Calu3 (cell line): ENCODE results near the gene KPNA4. TPM values are rescaled to one million over a fixed set of nuclear protein-coding genes. Genes with fewer than 3 reads are reported as not detected.

ENCODE experiments used
- BruUV-seq: library from RNA; stranded (reverse); fragments of 400-500 nt; replicated peaks from 2 replicates; lab custom pipeline; 2021; lab: Mats Ljungman, UMichigan
- CTCF ChIA-PET: fragments of 300-600 bp; sonication (Branson Sonifier 250); formaldehyde crosslinking; loops from one replicate; lab custom pipeline; 2022; ENCODE audit warnings: antibody characterized with exemption; lab: Charles Lee
- DNase-seq: peaks from one replicate; pipeline ENCODE4 v3.0.0; 2022
- H3K27ac Mint-ChIP-seq: one replicate; pipeline ENCODE4 v1.8.0; 2022; ENCODE audit warnings: mixed read lengths; ENCODE audit not compliant: unreplicated experiment
- H3K27me3 Mint-ChIP-seq: one replicate; pipeline ENCODE4 v1.8.0; 2022; ENCODE audit warnings: mixed read lengths; ENCODE audit not compliant: unreplicated experiment
- H3K36me3 Mint-ChIP-seq: one replicate; pipeline ENCODE4 v1.8.0; 2022; ENCODE audit warnings: mild to moderate bottlenecking, moderate library complexity, mixed read lengths; ENCODE audit not compliant: insufficient read depth, unreplicated experiment
- H3K4me1 Mint-ChIP-seq: one replicate; pipeline ENCODE4 v1.8.0; 2022; ENCODE audit warnings: mild to moderate bottlenecking, low read depth, mixed read lengths; ENCODE audit not compliant: unreplicated experiment
- H3K4me3 Mint-ChIP-seq: one replicate; pipeline ENCODE4 v1.8.0; 2022; ENCODE audit warnings: mild to moderate bottlenecking, low read depth, moderate library complexity, mixed read lengths; ENCODE audit not compliant: unreplicated experiment
- H3K9me3 Mint-ChIP-seq: one replicate; pipeline ENCODE4 v1.8.0; 2022; ENCODE audit warnings: low read depth, mixed read lengths; ENCODE audit not compliant: unreplicated experiment
- CTCF ChIP-seq: fragments of 200-600 bp; IDR thresholded peaks from one replicate; pipeline ENCODE4 v1.8.0; 2022; ENCODE audit warnings: antibody characterized with exemption; ENCODE audit not compliant: unreplicated experiment
- intact Hi-C: fragments of 100-400 bp; cut with micrococcal nuclease; formaldehyde crosslinking; loops from one replicate; pipeline ENCODE4 v1.10.0; 2022; ENCODE audit not compliant: unreplicated experiment
- total RNA-seq: library from RNA; stranded (reverse); gene quantifications from 2 replicates; pipeline ENCODE4 v1.2.3, GENCODE V29; 2022

The KPNA4 gene
- total RNA-seq, 1 experiment from 2014 or later, result 117 TPM

- no peak for DNase-seq
- BruUV-seq, result no TSS peak
- H3K27ac Mint-ChIP-seq, result no peak overlapping the region
- no peak overlapping the region for H3K4me3 Mint-ChIP-seq
- CTCF ChIA-PET, result no interaction called here
- H3K27me3 Mint-ChIP-seq, result no peaks in the 10 kb centered on the region
- no peaks in the 10 kb centered on the region for H3K36me3 Mint-ChIP-seq
- TF ChIP-seq CTCF, result no peak
- H3K9me3 Mint-ChIP-seq, result peaks cover 3% of the 10 kb centered on the region
- H3K4me1 Mint-ChIP-seq, result peaks cover 56% of the 10 kb centered on the region
- intact Hi-C loops, result no loop called here
Observed at GRCh38 chr3:160544844-160545503, 20.4 kb downstream of the KPNA4 start.

GRCh38 chr3:160540551-160540950 is 24.8 kb downstream of the KPNA4 start:
- Mint-ChIP-seq H3K4me3 (no peak overlapping the region), H3K9me3 (no peaks in the 10 kb centered on the region), H3K4me1 (peaks cover 47% of the 10 kb centered on the region), H3K36me3 (no peaks in the 10 kb centered on the region), H3K27ac (no peak overlapping the region), H3K27me3 (no peaks in the 10 kb centered on the region)
- BruUV-seq, result no TSS peak
- intact Hi-C loops, result no loop called here
- DNase-seq, result no peak
- no peak for TF ChIP-seq CTCF
- CTCF ChIA-PET, result no interaction called here

- DNase-seq, result no peak
- intact Hi-C loops, result no loop called here
- CTCF ChIA-PET, result interaction anchor here (0.6 to 1.9 kb wide), 3 partner anchors 10 to 519 kb away, joined by 3 to 12 read pairs (median 5); no protein-coding TSS in a partner anchor
- Mint-ChIP-seq H3K27me3 (no peaks in the 10 kb centered on the region), H3K4me1 (peaks cover 30% of the 10 kb centered on the region), H3K27ac (no peak overlapping the region), H3K36me3 (peaks cover 6% of the 10 kb centered on the region), H3K9me3 (no peaks in the 10 kb centered on the region), H3K4me3 (no peak overlapping the region)
- BruUV-seq, result no TSS peak
- TF ChIP-seq CTCF, result no peak
Observed at GRCh38 chr3:160538895-160539294, 26.5 kb downstream of the KPNA4 start.

- Mint-ChIP-seq H3K27ac (no peak overlapping the region), H3K27me3 (no peaks in the 10 kb centered on the region), H3K4me1 (peaks cover 27% of the 10 kb centered on the region)
Observed at GRCh38 chr3:160537729-160538128, 27.6 kb downstream of the KPNA4 start.

More at GRCh38 chr3:160537729-160538128, 27.6 kb downstream of the KPNA4 start:
- Mint-ChIP-seq H3K36me3 (peaks cover 14% of the 10 kb centered on the region), H3K9me3 (no peaks in the 10 kb centered on the region), H3K4me3 (no peak overlapping the region)
- TF ChIP-seq CTCF, result no peak
- no TSS peak for BruUV-seq
- CTCF ChIA-PET, result interaction anchor here (1.3 to 1.9 kb wide), 2 partner anchors 8 to 23 kb away, joined by 3 to 12 read pairs; no protein-coding TSS in a partner anchor
- DNase-seq, result no peak
- intact Hi-C loops, result no loop called here
